HG03342 (cell line): Measurements from ENCODE around the gene HINT2.

Experiments used
- ATAC-seq: cut with Tn5 transposase; IDR thresholded peaks from one replicate; pipeline ENCODE4 v1.9.1; 2021; ENCODE audit warnings: mild to moderate bottlenecking, moderate library complexity; ENCODE audit not compliant: unreplicated experiment

Gene HINT2

DNA sequence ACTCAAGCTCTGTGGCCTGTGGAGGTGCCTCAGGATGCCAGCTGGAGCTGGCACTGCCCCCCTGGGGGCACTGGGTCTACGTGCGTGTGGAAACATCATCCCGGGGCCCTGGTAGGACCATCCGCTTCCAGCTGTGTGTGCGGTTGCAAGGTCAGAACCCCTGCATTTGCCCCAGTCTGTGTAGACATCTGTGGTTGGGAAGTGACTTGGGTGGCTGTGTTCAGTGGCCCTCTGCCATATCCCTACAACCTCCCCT is 26.7 kb upstream of the HINT2 start:
- no peak for ATAC-seq

DNA sequence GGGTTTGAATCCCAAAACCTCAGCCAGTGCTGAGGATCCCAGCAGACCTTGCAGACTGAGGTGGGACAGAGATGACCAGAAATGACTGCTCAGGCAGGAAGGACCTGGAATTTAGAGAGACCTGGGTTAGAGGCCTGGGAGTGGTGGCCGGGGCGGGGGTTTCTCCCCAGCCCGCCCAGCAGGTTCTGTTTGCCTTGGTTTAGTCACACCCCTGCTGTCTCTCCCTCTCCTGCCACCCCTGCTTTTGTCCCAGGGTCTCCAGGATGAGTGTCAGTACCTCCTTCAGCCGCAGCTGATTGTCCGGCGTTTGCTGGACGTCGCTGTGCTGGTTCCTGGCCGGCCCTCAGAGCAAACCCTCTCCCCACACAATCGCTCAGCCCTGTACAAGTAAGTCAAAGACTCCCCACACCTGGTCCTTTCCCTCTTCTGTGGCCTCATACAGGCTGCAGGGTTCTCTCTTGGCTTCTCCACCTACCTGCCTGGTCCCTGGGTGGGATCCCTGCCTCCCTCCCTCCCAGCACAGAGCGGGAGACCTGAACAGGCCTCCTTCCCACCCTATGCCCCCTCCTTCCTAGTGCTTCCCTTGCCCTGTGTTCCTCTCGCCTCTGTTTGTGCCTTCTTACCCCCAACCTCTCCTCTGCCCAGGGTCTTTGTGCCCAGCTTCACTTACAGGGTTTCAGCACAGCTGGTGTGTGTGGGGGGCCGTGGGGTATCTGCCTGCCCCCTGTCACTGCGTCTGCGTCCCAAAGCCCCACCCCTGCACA is 26.2 kb upstream of the HINT2 start:
- ATAC-seq = no peak

DNA sequence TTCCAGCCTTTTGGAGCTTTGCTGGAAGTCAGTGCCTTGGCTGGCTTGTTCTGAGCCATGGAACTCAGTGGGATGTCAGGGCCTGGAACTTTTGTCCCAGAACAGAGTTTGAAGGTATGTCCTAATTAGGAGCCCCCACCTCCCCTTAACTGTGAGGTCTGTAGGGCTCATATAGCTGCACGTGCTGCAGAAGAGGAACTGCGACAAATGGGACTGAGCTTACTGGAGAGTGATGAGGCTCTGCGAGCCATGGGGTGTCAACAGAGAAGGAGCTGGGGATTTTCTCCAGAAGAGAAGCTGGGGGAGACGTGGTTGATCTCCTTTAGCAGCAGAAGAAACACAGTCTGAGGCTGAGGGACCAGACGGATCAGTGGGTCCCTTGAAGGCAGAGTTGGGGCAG is 25.1 kb upstream of the HINT2 start:
- ATAC-seq = no peak

GRCh38 chr9:35836595-35836994 is 21.8 kb upstream of the HINT2 start:
- ATAC-seq = no peak

GRCh38 chr9:35835766-35836165 is 20.9 kb upstream of the HINT2 start:
- ATAC-seq = no peak

GRCh38 chr9:35835216-35835632 is 20.4 kb upstream of the HINT2 start:
- no peak for ATAC-seq

DNA sequence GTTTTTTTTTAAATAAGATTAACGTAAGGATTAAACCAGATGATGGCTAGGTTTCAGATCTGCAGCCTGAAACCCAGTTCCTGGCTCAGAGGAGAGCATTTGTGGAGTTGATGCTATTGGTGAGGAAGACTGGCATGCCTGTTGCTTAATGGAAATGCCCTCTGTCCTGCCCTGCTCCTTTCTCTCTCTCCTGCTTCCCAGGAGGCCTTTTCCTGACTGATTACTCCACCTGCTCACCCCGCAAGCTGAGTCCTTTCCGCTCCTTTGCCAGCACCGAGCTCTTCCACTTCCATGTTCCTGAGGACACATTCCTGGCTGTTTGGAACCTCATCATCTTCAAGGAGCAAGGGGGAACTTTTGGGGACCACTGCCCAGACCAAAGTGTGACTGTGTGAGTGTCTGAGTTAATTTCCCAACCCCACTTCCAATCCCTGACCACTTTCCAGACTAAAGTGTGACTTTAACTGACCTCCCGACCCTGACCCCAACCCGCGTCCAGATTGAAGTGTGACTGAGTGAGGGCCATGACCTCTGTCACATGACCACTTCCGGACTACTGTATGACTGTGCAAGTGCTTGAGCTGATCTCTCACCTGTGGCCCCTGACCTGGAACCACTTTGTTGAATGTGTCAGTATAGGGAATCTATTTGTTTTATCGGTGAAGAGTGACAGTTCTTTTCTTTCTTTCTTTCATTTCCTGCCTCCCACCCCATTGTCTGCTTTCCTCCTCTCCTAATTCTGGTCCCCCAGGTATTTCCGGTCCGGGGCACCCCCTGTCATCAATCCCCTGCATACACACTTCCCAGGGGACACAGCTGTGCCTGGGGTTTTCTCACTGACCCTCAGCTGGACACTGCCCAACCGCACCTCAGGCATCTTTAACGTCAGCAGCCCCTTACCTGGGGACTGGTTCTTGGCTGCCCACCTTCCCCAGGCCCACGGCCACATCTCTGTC is 19.7 kb upstream of the HINT2 start:
- ATAC-seq = no peak

- no peak for ATAC-seq
These were observed 18.0 kb upstream of the HINT2 start for GRCh38 chr9:35832814-35833213.

DNA sequence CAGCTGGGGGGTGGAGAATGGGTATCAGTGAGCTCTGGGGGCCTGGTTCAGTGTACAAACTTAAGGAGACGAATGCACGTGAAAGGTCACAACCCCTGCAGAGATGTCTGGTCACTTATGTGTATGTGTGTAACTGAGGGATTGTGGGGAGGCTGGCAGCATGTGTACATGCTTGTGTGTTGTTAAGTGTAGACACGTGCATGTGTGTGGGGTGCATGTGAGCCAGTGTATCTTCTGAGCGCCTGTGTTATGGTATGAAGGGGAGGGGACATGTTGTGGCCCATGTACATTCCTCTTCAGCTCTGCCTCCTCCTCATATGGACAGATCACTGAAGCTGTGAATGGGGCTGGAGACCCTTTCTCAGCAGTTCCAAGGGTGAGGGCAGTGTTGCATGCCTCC is 16.2 kb upstream of the HINT2 start:
- ATAC-seq = no peak

GRCh38 chr9:35829764-35830096 is 14.9 kb upstream of the HINT2 start:
- no peak for ATAC-seq

- ATAC-seq = peak; percentile 71
These were observed 14.4 kb upstream of the HINT2 start, which contains the start of gene TMEM8B for GRCh38 chr9:35829084-35829763. Gene TMEM8B, plus strand, starts transcription at chr9:35829228. Its CDS starts 220 bp downstream, at chr9:35829448.

DNA sequence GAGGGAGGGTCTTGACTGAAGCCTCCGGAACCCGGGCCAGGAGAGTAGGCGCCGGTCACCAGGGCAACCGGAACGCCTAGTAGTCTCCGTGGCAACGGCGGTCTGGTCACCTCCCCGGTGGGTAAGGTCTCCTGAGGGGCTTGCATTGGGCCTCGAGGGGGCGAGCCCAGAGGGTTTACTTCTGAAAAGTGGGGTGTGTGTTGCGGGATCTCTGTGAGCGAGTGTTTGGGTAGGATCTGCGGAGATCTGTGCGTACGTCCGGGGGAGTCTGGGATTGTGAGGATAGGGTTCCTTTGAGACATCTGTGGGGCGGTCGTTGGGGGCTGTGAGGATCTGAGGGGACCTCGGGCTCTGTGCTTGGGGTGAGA is 13.9 kb upstream of the HINT2 start, which contains the start of gene FAM221B:
FAM221B (minus strand) TSS at position 17 of the 368 bp plus-strand sequence. CDS start 2,571 bp downstream, outside the sequence.
- peak; percentile 9 for ATAC-seq

GRCh38 chr9:35827486-35827885 is 12.6 kb upstream of the HINT2 start:
- no peak for ATAC-seq

DNA sequence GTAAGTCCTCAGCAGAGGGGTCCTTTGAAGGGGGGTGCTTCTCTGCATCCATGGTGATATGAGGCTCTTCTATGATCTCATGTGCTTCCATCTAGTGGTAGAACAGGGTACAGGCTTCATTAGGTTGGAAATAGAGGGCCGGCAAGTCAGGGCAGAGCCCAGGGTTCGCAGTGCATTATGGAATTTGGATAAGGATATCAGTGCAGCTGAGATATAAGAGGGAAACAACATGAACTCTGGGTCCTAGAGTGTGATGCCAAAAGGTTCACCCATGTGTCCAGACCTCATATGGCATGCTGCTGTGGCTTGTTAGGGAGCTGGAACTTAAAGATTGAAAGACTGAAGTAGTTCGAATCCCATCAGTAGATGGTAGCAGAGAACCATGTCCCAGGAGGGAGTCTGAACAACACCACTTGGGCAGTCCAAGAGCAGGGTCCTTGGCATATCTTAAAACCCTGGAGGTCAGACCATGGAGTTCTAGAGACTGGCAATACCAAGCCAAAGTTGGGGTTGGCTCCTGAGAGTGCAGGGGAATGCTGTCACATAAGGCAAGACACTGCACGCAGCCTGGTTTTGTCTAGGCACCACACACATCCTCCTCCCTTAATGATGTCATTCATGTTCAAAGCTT is 11.3 kb upstream of the HINT2 start:
- ATAC-seq = peak; percentile 41

DNA sequence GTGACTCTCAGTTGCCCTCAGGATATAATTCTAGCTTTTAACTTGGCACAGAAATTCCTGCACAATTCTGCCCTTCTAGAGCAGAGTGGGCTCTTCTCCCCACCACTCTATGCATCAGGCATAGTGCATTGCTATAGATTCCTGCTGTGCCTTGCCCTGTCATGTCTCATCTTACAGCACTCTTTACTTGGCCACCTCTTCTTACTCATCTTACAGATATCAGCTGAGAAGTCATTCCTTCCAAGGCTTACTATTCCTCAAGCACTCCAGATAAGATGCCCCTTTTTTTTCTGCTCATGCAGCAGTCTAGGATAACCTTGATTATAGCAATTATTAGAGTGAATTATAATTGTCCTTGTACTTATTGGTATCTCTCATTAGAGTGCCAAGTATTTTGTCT is 8.1 kb upstream of the HINT2 start:
- ATAC-seq = no peak

GRCh38 chr9:35820076-35820475 is 5.2 kb upstream of the HINT2 start:
- ATAC-seq = no peak

GRCh38 chr9:35818341-35818740 is 3.5 kb upstream of the HINT2 start:
- ATAC-seq = no peak

DNA sequence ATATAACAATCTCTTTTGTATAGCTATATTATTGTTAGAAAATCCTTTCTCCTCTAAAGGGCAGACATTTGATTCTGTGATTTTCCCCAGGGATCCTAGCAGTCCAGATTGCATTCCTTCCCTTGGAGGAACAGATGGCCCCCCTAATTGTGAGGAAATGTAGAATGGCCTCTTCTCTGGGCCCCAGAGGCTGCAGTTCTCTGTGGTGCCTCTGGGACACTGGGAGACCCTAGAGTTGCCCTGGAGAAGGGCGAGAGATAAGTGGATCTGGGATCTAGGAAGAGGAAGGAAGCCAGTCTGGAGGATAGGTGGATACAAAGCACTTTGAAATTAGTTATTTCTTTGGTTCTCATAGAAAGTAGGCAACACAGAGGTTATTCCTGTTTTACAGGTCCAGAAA is 1.9 kb upstream of the HINT2 start:
- ATAC-seq = no peak

DNA sequence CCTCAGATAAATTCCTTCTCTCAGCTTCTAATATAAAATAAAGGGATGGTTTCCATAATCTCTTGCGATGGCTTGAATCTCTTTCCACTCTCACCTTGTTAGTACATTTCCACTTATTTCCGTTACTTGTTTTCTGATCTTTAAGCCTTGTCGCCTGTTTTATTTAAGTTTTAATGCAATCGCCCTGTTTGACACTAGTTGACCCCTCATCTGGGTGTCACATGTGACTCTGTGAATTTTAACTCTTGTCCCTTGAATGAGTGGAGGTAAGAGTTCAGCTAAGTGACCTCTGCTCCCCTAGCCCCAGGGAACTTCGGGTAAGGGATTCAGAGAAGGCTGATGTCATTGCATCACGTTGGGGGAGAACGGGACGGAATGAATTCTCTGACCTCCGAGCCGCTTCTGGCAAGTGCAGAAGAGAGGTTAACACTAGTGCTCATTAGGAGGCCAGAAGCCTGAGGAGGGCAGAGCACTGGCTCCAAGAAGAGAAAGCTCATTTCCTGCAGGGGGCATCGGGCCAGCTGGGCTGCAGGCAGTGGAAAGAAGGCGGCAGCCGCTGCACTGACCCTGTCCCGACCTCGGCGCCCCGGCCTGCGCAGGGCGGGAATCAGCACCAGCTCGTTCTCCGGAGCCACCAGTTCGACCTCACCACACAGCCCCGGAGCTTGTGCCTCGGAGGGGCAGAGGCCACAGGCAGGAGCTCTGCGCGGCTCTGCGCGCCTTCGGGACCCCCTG is 569 bp downstream of the HINT2 start:
- no peak for ATAC-seq

DNA sequence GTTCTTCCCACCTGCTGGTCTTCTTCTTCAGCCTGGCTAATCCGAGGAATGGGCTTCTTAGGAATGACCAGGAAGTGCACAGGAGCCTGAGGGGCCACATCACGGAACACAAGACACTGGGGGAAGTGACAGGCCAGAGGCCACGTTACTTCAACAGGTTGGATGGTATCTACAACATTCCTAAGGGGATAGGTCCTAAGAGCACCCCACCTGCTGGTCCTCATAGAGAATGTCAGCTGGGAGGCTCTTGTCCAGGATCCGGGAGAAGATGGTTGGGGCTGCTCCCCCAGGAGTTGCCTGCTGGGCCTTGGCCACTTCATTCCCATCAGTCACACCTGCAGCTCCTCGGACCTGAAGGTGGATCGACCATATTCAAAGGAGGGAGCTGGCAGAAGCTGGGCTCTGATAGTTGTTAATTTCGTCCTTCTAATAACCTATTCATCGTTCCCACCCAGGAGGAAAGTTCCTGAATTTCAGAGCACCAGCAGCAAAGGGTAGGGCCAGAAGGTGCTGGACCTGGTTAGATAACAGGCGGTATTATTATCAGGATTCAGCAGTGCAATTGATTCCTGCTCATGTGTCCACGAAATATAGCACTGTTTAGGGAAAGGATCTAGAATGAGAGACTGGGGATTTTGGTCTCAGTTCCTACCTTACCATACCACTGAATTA is 1.3 kb downstream of the HINT2 start:
- ATAC-seq = no peak
